ENCODE measurements around the gene TMEM179.

DNA sequence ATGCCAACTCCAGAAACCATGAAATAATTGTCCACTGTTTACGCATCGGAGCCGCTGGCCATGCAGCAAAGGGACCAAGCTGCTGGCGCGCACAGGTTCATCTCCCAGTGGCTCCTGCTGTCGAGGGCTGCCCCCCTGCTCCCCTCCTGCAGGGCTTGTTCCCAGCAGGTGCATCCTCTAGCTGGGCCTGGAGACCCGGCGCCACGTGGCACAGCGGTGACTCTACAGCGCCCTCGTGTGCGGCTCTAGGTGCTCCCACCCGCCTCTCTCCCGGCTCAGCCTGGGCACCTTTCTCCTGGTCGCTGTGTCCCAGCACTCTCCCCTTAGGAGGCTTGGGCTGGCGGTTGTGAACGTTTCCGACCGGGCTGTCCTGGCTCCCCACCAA lies 47.3 kb upstream of the TMEM179 start:
- TF ChIP-seq, protein P1, sequence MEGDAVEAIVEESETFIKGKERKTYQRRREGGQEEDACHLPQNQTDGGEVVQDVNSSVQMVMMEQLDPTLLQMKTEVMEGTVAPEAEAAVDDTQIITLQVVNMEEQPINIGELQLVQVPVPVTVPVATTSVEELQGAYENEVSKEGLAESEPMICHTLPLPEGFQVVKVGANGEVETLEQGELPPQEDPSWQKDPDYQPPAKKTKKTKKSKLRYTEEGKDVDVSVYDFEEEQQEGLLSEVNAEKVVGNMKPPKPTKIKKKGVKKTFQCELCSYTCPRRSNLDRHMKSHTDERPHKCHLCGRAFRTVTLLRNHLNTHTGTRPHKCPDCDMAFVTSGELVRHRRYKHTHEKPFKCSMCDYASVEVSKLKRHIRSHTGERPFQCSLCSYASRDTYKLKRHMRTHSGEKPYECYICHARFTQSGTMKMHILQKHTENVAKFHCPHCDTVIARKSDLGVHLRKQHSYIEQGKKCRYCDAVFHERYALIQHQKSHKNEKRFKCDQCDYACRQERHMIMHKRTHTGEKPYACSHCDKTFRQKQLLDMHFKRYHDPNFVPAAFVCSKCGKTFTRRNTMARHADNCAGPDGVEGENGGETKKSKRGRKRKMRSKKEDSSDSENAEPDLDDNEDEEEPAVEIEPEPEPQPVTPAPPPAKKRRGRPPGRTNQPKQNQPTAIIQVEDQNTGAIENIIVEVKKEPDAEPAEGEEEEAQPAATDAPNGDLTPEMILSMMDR (IDR thresholded peaks at IDR 0.05), result no peak
- no peak for TF ChIP-seq POLR2A (IDR thresholded peaks at IDR 0.05)

Data from lower leg skin (tissue), 3 donors.